Prostate gland (tissue), 2 donors: ENCODE measurements around the gene HSBP1L1. TPM values are rescaled to one million over a fixed set of nuclear protein-coding genes. Genes with fewer than 3 reads are reported as not detected.

Source experiments
- DNase-seq: peaks from one replicate; pipeline ENCODE4 v3.0.0-alpha.2; 2019; ENCODE audit warnings: low spot score
- H3K27ac ChIP-seq, 2 donors: fragments of 200-600 bp; sonication (generic); 2 replicates each; pipeline ENCODE4 v1.5.1; 2017 to 2019
- H3K27me3 ChIP-seq: fragments of 200-600 bp; sonication (generic); replicated peaks from 2 replicates; pipeline ENCODE4 v1.5.1; 2019; ENCODE audit not compliant: insufficient read depth
- H3K36me3 ChIP-seq, 2 donors: fragments of 200-600 bp; sonication (generic); 1 replicate in 1 of 2; 2 replicates in 1 of 2; pipeline versions ENCODE4 v1.5.1 to v1.8.1; 2017 to 2019
- H3K4me1 ChIP-seq: fragments of 200-600 bp; sonication (generic); replicated peaks from 2 replicates; pipeline ENCODE4 v1.5.1; 2019
- H3K4me3 ChIP-seq, 2 donors: fragments of 200-600 bp; sonication (generic); 2 replicates each; pipeline ENCODE4 v1.5.1; 2017 to 2019
- H3K9me3 ChIP-seq: fragments of 200-600 bp; sonication (generic); 2 replicates; pipeline ENCODE4 v1.5.1; 2017
- POLR2A ChIP-seq: fragments of 450-650 bp; IDR thresholded peaks from one replicate; pipeline ENCODE4 v1.6.1; 2016; ENCODE audit warnings: antibody characterized with exemption, mild to moderate bottlenecking
- POLR2AphosphoS5 ChIP-seq: sonication (generic); formaldehyde crosslinking; IDR thresholded peaks from one replicate; pipeline ENCODE4 v1.6.1; 2017; ENCODE audit warnings: antibody characterized with exemption
- WGBS: methylation state at CpG from one replicate; pipeline ENCODE4 v1.1.5; 2018; 5-methylcytosine and 5-hydroxymethylcytosine counted together
- intact Hi-C: fragments of 100-400 bp; cut with DNase I; formaldehyde crosslinking; loops from one replicate; pipeline ENCODE4 v1.14.2; 2022
- total RNA-seq, 2 donors: library from RNA; depleted of rRNA; stranded (reverse); fragments of >200 nt; gene quantifications; one replicate each; pipeline ENCODE4 v1.1.0, GENCODE V29; 2016
- TF ChIP-seq, protein P1 (sequence below), 4 experiments: fragments of 200-600 bp in 2 of 4; fragments of 450-650 bp in 2 of 4; sonication (generic) in 2 of 4; IDR thresholded peaks; 1 replicate in 3 of 4; 2 replicates in 1 of 4; pipeline ENCODE4 v1.5.1; 2016 to 2019; ENCODE audit warnings: antibody characterized with exemption in 4 of 4, mild to moderate bottlenecking in 2 of 4, moderate library complexity in 2 of 4

The HSBP1L1 gene
- total RNA-seq, 2 donors from 2014 or later: 20.4 to 66.9 TPM

- peaks cover 8% of the 10 kb centered on the region for H3K4me1 ChIP-seq
- H3K9me3 ChIP-seq: no peaks in the 10 kb centered on the region
- WGBS: 59% methylated on average over 11 of the region's 11 CpGs
- no peak overlapping the region for H3K27ac ChIP-seq
- no peak overlapping the region for H3K4me3 ChIP-seq
- TF ChIP-seq POLR2AphosphoS5 (no peak), POLR2A (no peak)
- TF ChIP-seq, protein P1, sequence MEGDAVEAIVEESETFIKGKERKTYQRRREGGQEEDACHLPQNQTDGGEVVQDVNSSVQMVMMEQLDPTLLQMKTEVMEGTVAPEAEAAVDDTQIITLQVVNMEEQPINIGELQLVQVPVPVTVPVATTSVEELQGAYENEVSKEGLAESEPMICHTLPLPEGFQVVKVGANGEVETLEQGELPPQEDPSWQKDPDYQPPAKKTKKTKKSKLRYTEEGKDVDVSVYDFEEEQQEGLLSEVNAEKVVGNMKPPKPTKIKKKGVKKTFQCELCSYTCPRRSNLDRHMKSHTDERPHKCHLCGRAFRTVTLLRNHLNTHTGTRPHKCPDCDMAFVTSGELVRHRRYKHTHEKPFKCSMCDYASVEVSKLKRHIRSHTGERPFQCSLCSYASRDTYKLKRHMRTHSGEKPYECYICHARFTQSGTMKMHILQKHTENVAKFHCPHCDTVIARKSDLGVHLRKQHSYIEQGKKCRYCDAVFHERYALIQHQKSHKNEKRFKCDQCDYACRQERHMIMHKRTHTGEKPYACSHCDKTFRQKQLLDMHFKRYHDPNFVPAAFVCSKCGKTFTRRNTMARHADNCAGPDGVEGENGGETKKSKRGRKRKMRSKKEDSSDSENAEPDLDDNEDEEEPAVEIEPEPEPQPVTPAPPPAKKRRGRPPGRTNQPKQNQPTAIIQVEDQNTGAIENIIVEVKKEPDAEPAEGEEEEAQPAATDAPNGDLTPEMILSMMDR (IDR thresholded peaks at IDR 0.05): no peak
- intact Hi-C loops: loop anchor here (10.0 kb wide), 1 partner anchor 259 kb away; no protein-coding TSS in a partner anchor
- H3K27me3 ChIP-seq: no peaks in the 10 kb centered on the region
- no peak for DNase-seq
- no peaks in the 10 kb centered on the region for H3K36me3 ChIP-seq
Measured at GRCh38 chr18:79944126-79944731, 20.2 kb upstream of the HSBP1L1 start.

DNA sequence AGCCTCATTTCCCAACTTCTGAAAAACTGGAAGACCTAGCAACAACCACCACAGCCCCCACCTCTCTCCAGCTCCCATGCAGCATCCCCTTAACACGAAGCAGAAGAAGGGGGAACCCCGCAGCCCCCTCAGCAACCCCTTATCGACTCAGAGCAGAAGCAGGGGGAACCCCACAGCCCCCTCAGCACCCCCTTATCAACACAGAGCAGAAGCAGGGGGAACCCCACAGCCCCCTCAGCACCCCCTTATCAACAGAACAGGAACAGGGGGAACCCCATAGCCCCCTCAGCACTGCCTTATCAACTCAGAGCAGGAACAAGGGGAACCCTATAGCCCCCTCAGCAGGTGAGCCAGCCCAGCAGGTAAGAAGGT lies 19.7 kb upstream of the HSBP1L1 start:
- TF ChIP-seq POLR2AphosphoS5 (no peak), POLR2A (no peak)
- TF ChIP-seq, protein P1 (IDR thresholded peaks at IDR 0.05): no peak
- no peaks in the 10 kb centered on the region for H3K9me3 ChIP-seq
- no peaks in the 10 kb centered on the region for H3K36me3 ChIP-seq
- WGBS: 71% methylated on average over 3 of the region's 3 CpGs
- H3K4me1 ChIP-seq: peaks cover 8% of the 10 kb centered on the region
- H3K4me3 ChIP-seq: no peak overlapping the region
- no peak for DNase-seq
- no peak overlapping the region for H3K27ac ChIP-seq
- no peaks in the 10 kb centered on the region for H3K27me3 ChIP-seq
- intact Hi-C loops: loop anchor here (10.0 kb wide), 1 partner anchor 260 kb away; no protein-coding TSS in a partner anchor

GRCh38 chr18:79945118-79946042 lies 19.1 kb upstream of the HSBP1L1 start:
- intact Hi-C loops: loop anchor here (10.0 kb wide), 1 partner anchor 261 kb away; no protein-coding TSS in a partner anchor
- no peaks in the 10 kb centered on the region for H3K9me3 ChIP-seq
- TF ChIP-seq POLR2A (no peak), POLR2AphosphoS5 (no peak)
- TF ChIP-seq, protein P1 (IDR thresholded peaks at IDR 0.05): no peak
- H3K4me1 ChIP-seq: peaks cover 13% of the 10 kb centered on the region
- H3K27me3 ChIP-seq: no peaks in the 10 kb centered on the region
- no peaks in the 10 kb centered on the region for H3K36me3 ChIP-seq
- no peak overlapping the region for H3K4me3 ChIP-seq
- H3K27ac ChIP-seq: no peak overlapping the region
- DNase-seq: no peak
- WGBS: 72% methylated on average over 17 of the region's 17 CpGs

DNA sequence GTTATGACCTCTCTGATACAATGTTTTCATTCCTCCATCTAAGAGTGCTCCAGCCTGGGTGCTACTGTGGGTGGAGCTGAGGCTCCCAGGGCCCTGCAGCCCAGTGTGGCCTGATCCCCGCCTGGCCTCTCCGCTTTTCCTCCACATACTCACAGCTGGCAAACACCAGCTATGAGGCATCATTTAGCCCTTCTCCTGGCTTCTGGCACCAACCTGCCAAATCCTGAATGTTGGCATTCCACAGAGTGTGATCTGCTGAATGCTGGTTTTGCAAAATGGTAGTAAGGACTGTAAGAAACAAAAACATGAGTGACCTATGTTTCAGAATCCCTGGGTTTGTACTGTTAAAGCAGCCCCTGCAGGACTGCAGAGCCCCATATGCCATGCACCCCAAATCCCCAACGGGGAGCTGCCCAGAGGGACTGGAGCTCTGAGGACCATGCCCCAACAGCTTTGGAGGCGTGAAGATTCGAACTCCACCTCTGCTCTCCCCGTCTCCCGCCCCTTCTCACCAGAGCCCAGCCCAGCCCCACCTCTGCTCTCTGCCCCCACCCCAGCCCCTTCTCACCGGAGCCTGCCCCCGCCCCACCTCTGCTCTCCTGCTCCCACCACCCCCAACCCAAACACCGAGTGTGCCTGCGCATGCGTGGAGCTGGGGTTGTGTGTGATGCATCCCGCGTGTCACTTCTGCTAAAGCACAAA lies 17.2 kb upstream of the HSBP1L1 start:
- 62% methylated on average over 13 of the region's 14 CpGs for WGBS
- Histone ChIP-seq H3K36me3 (no peaks in the 10 kb centered on the region), H3K27ac (no peak overlapping the region), H3K4me1 (peaks cover 10% of the 10 kb centered on the region), H3K27me3 (no peaks in the 10 kb centered on the region), H3K9me3 (no peaks in the 10 kb centered on the region), H3K4me3 (no peak overlapping the region)
- intact Hi-C loops: loop anchor here (10.0 kb wide), 1 partner anchor 262 kb away; no protein-coding TSS in a partner anchor
- TF ChIP-seq POLR2AphosphoS5 (peak; percentile 14), POLR2A (no peak)
- TF ChIP-seq, protein P1 (IDR thresholded peaks at IDR 0.05): no peak
- DNase-seq: no peak
